Measurements from ENCODE around the gene ZFP82. TPM values are rescaled to one million over a fixed set of nuclear protein-coding genes. Genes with fewer than 3 reads are reported as not detected.

The ZFP82 gene
- polyA plus RNA-seq, 2 of the 4 experiments (the other 2 are of a cell fraction), result 3.7 to 6.7 TPM

- no peak for DNase-seq (ENCODE audit: low read depth in 1 of 2, low spot score in 1 of 2)
- Histone ChIP-seq H3K4me2 (no peak overlapping the region), H3K27ac (no peak overlapping the region), H3K9me3 (peaks cover 98% of the 10 kb centered on the region), H3K4me1 (no peaks in the 10 kb centered on the region), H3K4me3 (no peak overlapping the region)
- no peak for FAIRE-seq
- no peak for ATAC-seq
- ChIA-PET POLR2A (no interaction called here), CTCF (interaction anchor here (1.4 kb wide), 1 partner anchor 27 kb away, joined by 4 read pairs; no protein-coding TSS in a partner anchor)
- WGBS (ENCODE audit: missing lambda C conversion rate), result 94% methylated on average over 2 of the region's 2 CpGs
- no peak for TF ChIP-seq RCOR1 (IDR thresholded peaks at IDR 0.05; ENCODE audit: low read depth, low read length)
- no peak for TF ChIP-seq BCL3 (IDR thresholded peaks at IDR 0.05)
- TF ChIP-seq PHF8 (IDR thresholded peaks at IDR 0.05; ENCODE audit: borderline replicate concordance, low read depth), result no peak
Measured at GRCh38 chr19:36456831-36457230, 38.4 kb upstream of the ZFP82 start.

- Histone ChIP-seq H3K4me2 (no peak overlapping the region), H3K4me1 (no peaks in the 10 kb centered on the region), H3K9me3 (peaks cover 98% of the 10 kb centered on the region), H3K27ac (no peak overlapping the region), H3K4me3 (no peak overlapping the region)
- DNase-seq (ENCODE audit: low read depth in 1 of 2, low spot score in 1 of 2) (peak in 1 of 2 experiments; percentile 26), FAIRE-seq (no peak), ATAC-seq (no peak)
- TF ChIP-seq POLR2A (IDR thresholded peaks at IDR 0.05; ENCODE audit: low read length) (no peak), GATA3 (IDR thresholded peaks at IDR 0.05; ENCODE audit: borderline replicate concordance) (peak; percentile 70; the same call in 1 of the 2 replicates)
- POLR2A ChIA-PET, result no interaction called here
- CTCF ChIA-PET, result no interaction called here
- 83% methylated on average over 5 of the region's 5 CpGs for WGBS (ENCODE audit: missing lambda C conversion rate)
Measured at GRCh38 chr19:36449059-36449670, 30.7 kb upstream of the ZFP82 start.

- ATAC-seq, result no peak
- Histone ChIP-seq H3K9me3 (peaks cover 92% of the 10 kb centered on the region), H3K4me1 (no peaks in the 10 kb centered on the region), H3K4me2 (no peak overlapping the region), H3K27ac (no peak overlapping the region), H3K4me3 (no peak overlapping the region)
- TF ChIP-seq NR3C1 (IDR thresholded peaks at IDR 0.05), result no peak
- TF ChIP-seq HOXB5 (CRISPR knock-in tag; IDR thresholded peaks at IDR 0.05), result no peak
- no peak for TF ChIP-seq SMC3 (IDR thresholded peaks at IDR 0.05)
- TF ChIP-seq, protein P1, sequence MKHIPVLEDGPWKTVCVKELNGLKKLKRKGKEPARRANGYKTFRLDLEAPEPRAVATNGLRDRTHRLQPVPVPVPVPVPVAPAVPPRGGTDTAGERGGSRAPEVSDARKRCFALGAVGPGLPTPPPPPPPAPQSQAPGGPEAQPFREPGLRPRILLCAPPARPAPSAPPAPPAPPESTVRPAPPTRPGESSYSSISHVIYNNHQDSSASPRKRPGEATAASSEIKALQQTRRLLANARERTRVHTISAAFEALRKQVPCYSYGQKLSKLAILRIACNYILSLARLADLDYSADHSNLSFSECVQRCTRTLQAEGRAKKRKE (CRISPR knock-in tag; IDR thresholded peaks at IDR 0.05; ENCODE audit: low read depth), result no peak
- ChIA-PET POLR2A (no interaction called here), CTCF (no interaction called here)
- DNase-seq (ENCODE audit: low read depth in 1 of 2, low spot score in 1 of 2), result no peak
- FAIRE-seq, result peak; percentile 54
- WGBS (ENCODE audit: missing lambda C conversion rate), result 0% methylated on average over 1 of the region's 1 CpG
Measured at GRCh38 chr19:36441339-36441738, 22.9 kb upstream of the ZFP82 start.

- Histone ChIP-seq H3K4me1 (no peaks in the 10 kb centered on the region), H3K9me3 (peaks cover 90% of the 10 kb centered on the region), H3K27ac (no peak overlapping the region), H3K4me2 (no peak overlapping the region), H3K4me3 (no peak overlapping the region)
- TF ChIP-seq BHLHE40 (IDR thresholded peaks at IDR 0.05; ENCODE audit: low read depth, low read length) (no peak), RFX5 (IDR thresholded peaks at IDR 0.05) (peak; percentile 96)
- ATAC-seq (peak in 1 of 2 experiments; percentile 27; a peak in 1 of 6 replicates), DNase-seq (ENCODE audit: low read depth in 1 of 2, low spot score in 1 of 2) (peak in 1 of 2 experiments; percentile 38), FAIRE-seq (no peak)
- CTCF ChIA-PET, result interaction anchor here (0.8 to 1.4 kb wide), 3 partner anchors 16 to 209 kb away, joined by 3 to 4 read pairs (median 4); no protein-coding TSS in a partner anchor
- 11% methylated on average over 2 of the region's 2 CpGs for WGBS (ENCODE audit: missing lambda C conversion rate)
- POLR2A ChIA-PET, result no interaction called here
Measured at GRCh38 chr19:36436531-36436930, 18.1 kb upstream of the ZFP82 start.

- ATAC-seq, result no peak
- no peak for TF ChIP-seq RAD21 (conservative IDR thresholded peaks at IDR 0.05 in 1 of 2, IDR thresholded peaks at IDR 0.05 in 1 of 2)
- no peak for TF ChIP-seq EHMT2 (IDR thresholded peaks at IDR 0.05; ENCODE audit: low read depth)
- TF ChIP-seq ESRRA (IDR thresholded peaks at IDR 0.05; ENCODE audit: borderline replicate concordance, low read length), result no peak
- TF ChIP-seq MYC (IDR thresholded peaks at IDR 0.05; ENCODE audit: borderline replicate concordance, low read length), result no peak
- no peak for TF ChIP-seq ELK1 (IDR thresholded peaks at IDR 0.05; ENCODE audit: low read depth, low read length)
- no peak for TF ChIP-seq KDM1A (IDR thresholded peaks at IDR 0.05; ENCODE audit: low read depth)
- ChIA-PET POLR2A (no interaction called here), CTCF (no interaction called here)
- Histone ChIP-seq H3K27ac (no peak overlapping the region), H3K4me3 (no peak overlapping the region), H3K4me2 (no peak overlapping the region), H3K4me1 (no peaks in the 10 kb centered on the region), H3K9me3 (peaks cover 99% of the 10 kb centered on the region)
- WGBS (ENCODE audit: missing lambda C conversion rate), result 36% methylated on average over 4 of the region's 4 CpGs
- no peak for DNase-seq (ENCODE audit: low read depth in 1 of 2, low spot score in 1 of 2)
- FAIRE-seq, result peak; percentile 63
Measured at GRCh38 chr19:36423925-36424324, 5.5 kb upstream of the ZFP82 start.
